ENCODE measurements around the gene SUV39H1. TPM values are rescaled to one million over a fixed set of nuclear protein-coding genes. Genes with fewer than 3 reads are reported as not detected.

SUV39H1 gene
- total RNA-seq, 1 donor from 2014 or later = 1.3 TPM

DNA sequence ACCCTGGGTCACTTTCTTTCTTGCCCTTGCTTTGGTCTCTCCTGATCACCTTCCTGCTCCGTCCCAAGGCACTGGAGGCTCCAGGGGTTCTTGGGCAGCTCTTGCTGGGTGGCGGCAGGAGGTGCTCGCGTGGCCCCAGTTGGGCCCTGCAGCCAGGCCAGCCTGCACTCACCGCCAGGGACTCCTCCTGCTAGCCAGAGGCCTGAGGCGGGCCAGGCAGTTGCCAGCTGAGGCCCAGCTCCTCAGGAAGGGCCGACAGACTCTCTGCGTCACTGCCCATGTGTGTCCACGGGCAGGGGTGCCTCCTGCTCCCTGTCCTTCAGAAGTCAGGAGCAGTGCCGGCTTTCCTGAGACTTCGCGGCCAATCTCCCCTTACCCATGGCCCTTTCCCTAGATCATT is 9.3 kb downstream of the SUV39H1 start:
- DNase-seq (ENCODE audit: low read depth) (no peak), FAIRE-seq (no peak)
- Histone ChIP-seq H3K27me3 (ENCODE audit: control insufficient read depth, insufficient read depth, low read length) (no peaks in the 10 kb centered on the region), H3K36me3 (ENCODE audit: control insufficient read depth, insufficient read depth, low read length) (no peaks in the 10 kb centered on the region), H3K4me3 (ENCODE audit: low read depth, low read length) (no peak overlapping the region)
- no peak for TF ChIP-seq CTCF (IDR thresholded peaks at IDR 0.05; ENCODE audit: insufficient read depth, low read length, severe bottlenecking)

DNA sequence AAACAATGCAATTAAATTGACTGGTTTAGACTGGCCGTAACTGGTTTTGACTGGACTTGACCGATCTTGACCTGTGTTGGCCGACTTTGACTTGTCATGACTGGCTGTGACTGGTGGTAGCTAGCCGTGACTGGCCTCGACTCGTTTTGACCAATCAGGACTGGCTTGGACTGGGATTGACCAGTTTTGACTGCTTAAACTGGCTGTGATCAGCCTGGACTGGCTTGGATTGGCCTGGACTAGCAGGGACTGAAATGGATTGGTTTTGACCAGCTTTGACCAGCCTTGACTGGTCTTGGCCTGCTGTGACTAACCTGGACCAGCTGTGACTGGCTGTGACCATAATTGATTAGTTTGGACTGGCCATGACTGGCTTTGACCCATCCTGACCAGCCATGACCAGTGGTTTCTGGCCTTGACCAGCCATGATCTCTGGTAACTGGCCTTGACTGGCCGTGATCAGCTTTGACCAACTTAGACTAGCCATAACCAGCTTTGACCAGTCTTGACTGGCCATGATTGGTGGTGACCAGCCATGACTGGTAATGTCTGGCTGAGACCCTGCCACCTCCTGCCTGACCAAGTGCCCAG is 13.1 kb downstream of the SUV39H1 start:
- no peak for FAIRE-seq
- DNase-seq (ENCODE audit: low read depth) = no peak
- Histone ChIP-seq H3K27me3 (ENCODE audit: control insufficient read depth, insufficient read depth, low read length) (no peaks in the 10 kb centered on the region), H3K4me3 (ENCODE audit: low read depth, low read length) (no peak overlapping the region), H3K36me3 (ENCODE audit: control insufficient read depth, insufficient read depth, low read length) (no peaks in the 10 kb centered on the region)
- TF ChIP-seq CTCF (IDR thresholded peaks at IDR 0.05; ENCODE audit: insufficient read depth, low read length, severe bottlenecking) = no peak

- FAIRE-seq (no peak), DNase-seq (ENCODE audit: low read depth) (no peak)
- H3K36me3 ChIP-seq (ENCODE audit: control insufficient read depth, insufficient read depth, low read length) = no peaks in the 10 kb centered on the region
- H3K4me3 ChIP-seq (ENCODE audit: low read depth, low read length) = no peak overlapping the region
- no peak for TF ChIP-seq CTCF (IDR thresholded peaks at IDR 0.05; ENCODE audit: insufficient read depth, low read length, severe bottlenecking)
- H3K27me3 ChIP-seq (ENCODE audit: control insufficient read depth, insufficient read depth, low read length) = no peaks in the 10 kb centered on the region
Observed at GRCh38 chrX:48711162-48711928, 14.8 kb downstream of the SUV39H1 start.

DNA sequence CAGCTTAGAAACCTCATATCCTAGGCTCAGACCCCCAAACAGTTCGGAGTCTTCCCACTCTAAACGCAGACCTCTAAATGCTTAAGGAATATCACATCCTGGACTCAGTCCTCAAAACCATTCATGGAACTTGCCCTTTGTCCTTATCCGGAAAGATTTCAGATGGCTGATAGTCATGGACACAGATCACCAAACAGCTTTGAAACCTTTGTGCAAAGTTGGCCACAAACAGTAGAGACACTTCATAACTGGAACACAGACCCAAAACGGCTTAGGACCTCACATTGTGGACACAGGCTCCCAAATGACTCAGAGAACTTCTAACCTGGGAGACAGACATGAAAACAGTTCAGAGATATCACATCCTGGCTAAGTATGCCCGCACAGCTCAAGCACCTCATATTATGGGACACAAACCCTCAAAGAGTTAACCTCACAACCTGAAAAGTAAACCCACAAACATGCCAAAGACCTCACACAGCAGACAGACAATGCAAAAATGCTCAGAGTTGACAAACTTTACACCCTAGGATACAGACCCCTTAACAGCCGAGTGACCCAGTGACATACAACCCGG is 15.5 kb downstream of the SUV39H1 start:
- DNase-seq (ENCODE audit: low read depth) = no peak
- H3K27me3 ChIP-seq (ENCODE audit: control insufficient read depth, insufficient read depth, low read length) = no peaks in the 10 kb centered on the region
- H3K4me3 ChIP-seq (ENCODE audit: low read depth, low read length) = no peak overlapping the region
- TF ChIP-seq CTCF (IDR thresholded peaks at IDR 0.05; ENCODE audit: insufficient read depth, low read length, severe bottlenecking) = no peak
- H3K36me3 ChIP-seq (ENCODE audit: control insufficient read depth, insufficient read depth, low read length) = no peaks in the 10 kb centered on the region
- no peak for FAIRE-seq

GRCh38 chrX:48713847-48714246 is 17.3 kb downstream of the SUV39H1 start:
- no peaks in the 10 kb centered on the region for H3K27me3 ChIP-seq (ENCODE audit: control insufficient read depth, insufficient read depth, low read length)
- DNase-seq (ENCODE audit: low read depth) (no peak), FAIRE-seq (no peak)
- no peak for TF ChIP-seq CTCF (IDR thresholded peaks at IDR 0.05; ENCODE audit: insufficient read depth, low read length, severe bottlenecking)
- no peak overlapping the region for H3K4me3 ChIP-seq (ENCODE audit: low read depth, low read length)
- H3K36me3 ChIP-seq (ENCODE audit: control insufficient read depth, insufficient read depth, low read length) = no peaks in the 10 kb centered on the region
